OCI-LY1 (cell line): Measurements from ENCODE around the gene ST7L.

Experiments
- H2AFZ ChIP-seq: fragments of 200-600 bp; sonication (generic), shearing (Covaris generic); 2 replicates; pipeline ENCODE4 v1.6.0; 2014; ENCODE audit warnings: antibody characterized with exemption, mild to moderate bottlenecking, low read length
- H3F3A ChIP-seq: fragments of 200-600 bp; sonication (generic), shearing (Covaris generic); 2 replicates; pipeline ENCODE4 v1.6.0; 2014; ENCODE audit warnings: mild to moderate bottlenecking, antibody characterized with exemption, low read length, moderate library complexity; ENCODE audit not compliant: insufficient read depth
- H3K27ac ChIP-seq: fragments of 200-600 bp; sonication (generic); 2 replicates; pipeline ENCODE4 v1.5.1; 2014; ENCODE audit warnings: low read length, mixed run types, mild to moderate bottlenecking, low read depth; ENCODE audit not compliant: poor library complexity, severe bottlenecking
- H3K27me3 ChIP-seq: fragments of 200-600 bp; sonication (generic); 2 replicates; pipeline ENCODE4 v1.6.0; 2014; ENCODE audit warnings: antibody characterized with exemption, mild to moderate bottlenecking, low read length, moderate library complexity; ENCODE audit not compliant: insufficient read depth
- H3K36me3 ChIP-seq: fragments of 200-600 bp; sonication (generic); 2 replicates; pipeline ENCODE4 v1.6.1; 2014; ENCODE audit warnings: mild to moderate bottlenecking, antibody characterized with exemption, low read length, moderate library complexity, mixed read lengths; ENCODE audit not compliant: insufficient read depth
- H3K4me1 ChIP-seq: fragments of 200-600 bp; sonication (generic); 2 replicates; pipeline ENCODE4 v1.5.1; 2014; ENCODE audit warnings: mild to moderate bottlenecking, low read length, moderate library complexity; ENCODE audit not compliant: insufficient read depth, severe bottlenecking
- H3K4me2 ChIP-seq: fragments of 200-600 bp; sonication (generic), shearing (Covaris generic); 2 replicates; pipeline ENCODE4 v1.6.1; 2014; ENCODE audit warnings: low read length
- H3K4me3 ChIP-seq: fragments of 200-600 bp; sonication (generic); 2 replicates; pipeline ENCODE4 v1.5.1; 2014; ENCODE audit warnings: low read length, low read depth, mild to moderate bottlenecking, mixed read lengths; ENCODE audit not compliant: poor library complexity, severe bottlenecking
- H3K79me2 ChIP-seq: fragments of 200-600 bp; shearing (Covaris generic); 2 replicates; pipeline ENCODE4 v1.6.1; 2016; ENCODE audit warnings: mixed run types, low read length, mixed read lengths; ENCODE audit not compliant: insufficient read depth
- H3K9ac ChIP-seq: fragments of 200-600 bp; sonication (generic), shearing (Covaris generic); 2 replicates; pipeline ENCODE4 v1.6.1; 2014; ENCODE audit warnings: mild to moderate bottlenecking, low read length, mixed read lengths
- H3K9me2 ChIP-seq: fragments of 200-600 bp; sonication (generic), shearing (Covaris generic); 2 replicates; pipeline ENCODE4 v1.6.1; 2014; ENCODE audit warnings: low read depth, mild to moderate bottlenecking, low read length, mixed read lengths
- H3K9me3 ChIP-seq: fragments of 200-600 bp; shearing (Covaris generic); 2 replicates; pipeline ENCODE4 v1.6.1; 2014; ENCODE audit warnings: low read length, mixed read lengths
- H4K20me1 ChIP-seq: fragments of 200-600 bp; sonication (generic), shearing (Covaris generic); 2 replicates; pipeline ENCODE4 v1.6.0; 2016; ENCODE audit warnings: mild to moderate bottlenecking, low read length; ENCODE audit not compliant: insufficient read depth
- EZH2 ChIP-seq: fragments of 200-600 bp; sonication (generic), shearing (Covaris generic); IDR thresholded peaks from 2 replicates; pipeline ENCODE4 v1.8.0; 2017; ENCODE audit warnings: borderline replicate concordance, mixed run types, mild to moderate bottlenecking, antibody characterized with exemption, low read length, moderate library complexity, mixed read lengths
- TF ChIP-seq, protein P1 (sequence below): fragments of 200-600 bp; sonication (generic), shearing (Covaris generic); IDR thresholded peaks from 2 replicates; pipeline ENCODE4 v1.5.1; 2017; ENCODE audit warnings: mild to moderate bottlenecking, antibody characterized with exemption, low read length, moderate library complexity, mixed read lengths

ST7L gene

DNA sequence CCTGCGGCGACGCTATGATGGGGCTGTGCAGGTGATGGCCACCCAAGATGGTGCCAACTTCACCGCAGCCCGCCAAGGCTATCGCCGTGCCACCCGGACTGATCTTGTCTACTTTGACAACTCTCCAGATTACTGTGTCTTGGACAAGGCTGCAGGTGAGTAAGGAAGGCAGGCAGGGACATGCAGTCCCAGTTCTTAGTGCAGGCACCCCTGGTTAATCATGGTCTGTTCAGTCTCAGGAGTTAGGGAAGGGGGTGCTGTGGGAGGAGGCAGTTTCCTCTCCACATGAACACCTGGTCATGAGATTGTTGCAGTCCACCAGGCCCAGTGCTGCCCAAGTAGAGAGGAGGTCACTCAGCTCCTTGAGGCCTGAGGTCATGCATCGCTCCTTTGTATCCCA, 101.7 kb downstream of the ST7L start:
- Histone ChIP-seq H3K9me2 (no peaks in the 10 kb centered on the region), H3K79me2 (no peaks in the 10 kb centered on the region), H3K4me1 (no peaks in the 10 kb centered on the region), H3F3A (no peaks in the 10 kb centered on the region), H2AFZ (no peak overlapping the region), H4K20me1 (no peaks in the 10 kb centered on the region), H3K4me3 (no peak overlapping the region), H3K9me3 (no peaks in the 10 kb centered on the region), H3K27ac (no peak overlapping the region), H3K9ac (no peak overlapping the region), H3K4me2 (no peak overlapping the region), H3K27me3 (no peaks in the 10 kb centered on the region), H3K36me3 (no peaks in the 10 kb centered on the region)
- TF ChIP-seq EZH2, result no peak
- TF ChIP-seq, protein P1, sequence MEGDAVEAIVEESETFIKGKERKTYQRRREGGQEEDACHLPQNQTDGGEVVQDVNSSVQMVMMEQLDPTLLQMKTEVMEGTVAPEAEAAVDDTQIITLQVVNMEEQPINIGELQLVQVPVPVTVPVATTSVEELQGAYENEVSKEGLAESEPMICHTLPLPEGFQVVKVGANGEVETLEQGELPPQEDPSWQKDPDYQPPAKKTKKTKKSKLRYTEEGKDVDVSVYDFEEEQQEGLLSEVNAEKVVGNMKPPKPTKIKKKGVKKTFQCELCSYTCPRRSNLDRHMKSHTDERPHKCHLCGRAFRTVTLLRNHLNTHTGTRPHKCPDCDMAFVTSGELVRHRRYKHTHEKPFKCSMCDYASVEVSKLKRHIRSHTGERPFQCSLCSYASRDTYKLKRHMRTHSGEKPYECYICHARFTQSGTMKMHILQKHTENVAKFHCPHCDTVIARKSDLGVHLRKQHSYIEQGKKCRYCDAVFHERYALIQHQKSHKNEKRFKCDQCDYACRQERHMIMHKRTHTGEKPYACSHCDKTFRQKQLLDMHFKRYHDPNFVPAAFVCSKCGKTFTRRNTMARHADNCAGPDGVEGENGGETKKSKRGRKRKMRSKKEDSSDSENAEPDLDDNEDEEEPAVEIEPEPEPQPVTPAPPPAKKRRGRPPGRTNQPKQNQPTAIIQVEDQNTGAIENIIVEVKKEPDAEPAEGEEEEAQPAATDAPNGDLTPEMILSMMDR, result no peak

DNA sequence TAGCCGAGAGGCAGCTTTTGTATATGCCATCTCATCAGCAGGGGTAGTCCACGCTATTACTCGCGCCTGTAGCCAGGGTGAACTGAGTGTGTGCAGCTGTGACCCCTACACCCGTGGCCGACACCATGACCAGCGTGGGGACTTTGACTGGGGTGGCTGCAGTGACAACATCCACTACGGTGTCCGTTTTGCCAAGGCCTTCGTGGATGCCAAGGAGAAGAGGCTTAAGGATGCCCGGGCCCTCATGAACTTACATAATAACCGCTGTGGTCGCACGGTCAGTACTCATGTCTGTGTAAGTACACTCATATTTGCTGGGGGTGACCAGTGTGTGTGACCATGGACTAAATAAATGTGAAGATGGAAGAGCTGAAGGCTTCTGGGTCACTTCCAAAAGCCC, 102.8 kb downstream of the ST7L start:
- H4K20me1 ChIP-seq, result no peaks in the 10 kb centered on the region
- no peak overlapping the region for H3K4me3 ChIP-seq
- H3K4me2 ChIP-seq, result no peak overlapping the region
- TF ChIP-seq EZH2, result no peak
- TF ChIP-seq, protein P1, result no peak
- H3K79me2 ChIP-seq, result no peaks in the 10 kb centered on the region
- H3K27ac ChIP-seq, result no peak overlapping the region
- no peaks in the 10 kb centered on the region for H3K9me2 ChIP-seq
- H3K4me1 ChIP-seq, result no peaks in the 10 kb centered on the region
- H3K9me3 ChIP-seq, result no peaks in the 10 kb centered on the region
- H3F3A ChIP-seq, result no peaks in the 10 kb centered on the region
- no peak overlapping the region for H2AFZ ChIP-seq
- no peaks in the 10 kb centered on the region for H3K27me3 ChIP-seq
- H3K9ac ChIP-seq, result no peak overlapping the region
- no peaks in the 10 kb centered on the region for H3K36me3 ChIP-seq

DNA sequence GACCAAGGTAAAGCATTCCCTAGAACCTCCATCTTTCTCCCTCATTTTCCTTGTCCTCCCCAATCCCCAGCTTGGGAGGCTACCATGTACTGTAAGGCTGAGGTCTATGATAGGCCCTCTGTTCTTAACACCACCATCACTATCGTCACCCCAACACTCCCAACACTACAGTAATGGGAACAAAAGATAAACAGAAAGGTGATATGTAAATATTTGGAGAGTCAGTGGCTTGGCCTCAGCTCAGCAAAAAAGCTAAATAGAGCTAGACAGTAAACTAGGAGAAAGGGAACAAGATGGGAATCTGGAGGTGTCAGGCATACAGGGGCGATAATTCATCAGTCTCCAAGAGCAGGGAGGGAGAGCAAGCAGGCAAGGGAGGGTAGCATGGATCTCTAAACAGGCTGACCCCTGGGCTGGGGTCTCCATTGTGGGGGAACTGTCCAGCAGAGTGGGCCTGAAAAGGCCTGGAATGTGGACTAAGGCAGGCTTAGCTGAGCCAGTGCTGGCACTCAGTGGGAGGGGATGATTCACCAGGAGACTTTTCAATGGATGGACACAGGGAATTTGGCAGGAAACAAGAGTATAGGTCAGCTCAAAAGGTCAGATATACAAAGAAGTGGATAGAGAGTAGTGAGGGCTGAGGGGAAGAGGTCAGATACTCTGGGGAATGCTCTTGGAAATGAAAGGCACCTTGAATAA, 103.5 kb downstream of the ST7L start:
- TF ChIP-seq, protein P1, result no peak
- TF ChIP-seq EZH2, result no peak
- Histone ChIP-seq H4K20me1 (no peaks in the 10 kb centered on the region), H3K4me3 (no peak overlapping the region), H3K4me2 (no peak overlapping the region), H3K27ac (no peak overlapping the region), H3K27me3 (no peaks in the 10 kb centered on the region), H3K9ac (no peak overlapping the region), H2AFZ (no peak overlapping the region), H3K9me2 (no peaks in the 10 kb centered on the region), H3K79me2 (no peaks in the 10 kb centered on the region), H3K4me1 (no peaks in the 10 kb centered on the region), H3K9me3 (no peaks in the 10 kb centered on the region), H3K36me3 (no peaks in the 10 kb centered on the region), H3F3A (no peaks in the 10 kb centered on the region)
